HepG2 (cell line): ENCODE results near the gene CISD3. TPM values are rescaled to one million over a fixed set of nuclear protein-coding genes. Genes with fewer than 3 reads are reported as not detected.
A peak's percentile ranks its signal among the peaks of the same experiment; 100 is the strongest.

ENCODE experiments used
- ATAC-seq: fragments of 200-7000 bp; cut with Tn5 transposase; 3 replicates; pipeline ENCODE4 v1.9.1; 2020; ENCODE audit warnings: mild to moderate bottlenecking, moderate library complexity
- BruUV-seq: library from RNA; stranded (reverse); fragments of 400-500 nt; replicated peaks from 2 replicates; lab custom pipeline; 2021; lab: Mats Ljungman, UMichigan
- CTCF ChIA-PET: fragments of 300-600 bp; formaldehyde crosslinking; extraction: SDS; loops from one replicate; lab custom pipeline; 2021; ENCODE audit warnings: low total read pairs, inconsistent platforms, low intra/inter-chr PET ratio; lab: Yijun Ruan, JAX
- POLR2A ChIA-PET: fragments of 350-600 bp; sonication (Branson Sonifier 250); formaldehyde crosslinking; loops from one replicate; lab custom pipeline; 2020; ENCODE audit warnings: antibody characterized with exemption, inconsistent platforms; lab: Yijun Ruan, JAX
- DNase-seq: peaks from one replicate; pipeline ENCODE4 v3.0.0-alpha.2; 2015; ENCODE audit warnings: low spot score
- FAIRE-seq: peaks from 3 replicates; lab custom pipeline; 2011; peaks lifted over from hg19 to GRCh38; lab: Jason Lieb, UNC
- H2AFZ ChIP-seq: one replicate; pipeline ENCODE4 v1.6.1; 2011; ENCODE audit warnings: low read length, inconsistent platforms
- H3K27ac ChIP-seq: fragments of 300-600 bp; 3 replicates; pipeline ENCODE4 v1.8.0; 2011; ENCODE audit warnings: mixed run types, mild to moderate bottlenecking, mixed read lengths, low read length, inconsistent platforms; ENCODE audit not compliant: insufficient read depth; ENCODE audit errors: extremely low read length
- H3K27me3 ChIP-seq, 2 experiments: fragments of 200-600 bp in 1 of 2; 2 replicates in 1 of 2; 3 replicates in 1 of 2; pipeline versions ENCODE4 v1.6.0 to v1.8.0; 2011; ENCODE audit warnings: low read length in 2 of 2, mild to moderate bottlenecking in 2 of 2, moderate library complexity in 2 of 2, inconsistent platforms in 1 of 2; ENCODE audit not compliant: insufficient read depth in 2 of 2, control insufficient read depth in 1 of 2
- H3K36me3 ChIP-seq, 2 experiments: fragments of 200-600 bp in 1 of 2; replicated peaks in 1 of 2; 2 replicates in 1 of 2; 3 replicates in 1 of 2; pipeline versions ENCODE4 v1.5.1 to v1.8.0; 2011; ENCODE audit warnings: low read length in 2 of 2, inconsistent platforms in 1 of 2; ENCODE audit not compliant: insufficient read depth in 2 of 2, control insufficient read depth in 1 of 2
- H3K4me1 ChIP-seq: 2 replicates; pipeline ENCODE4 v1.5.1; 2012; ENCODE audit warnings: low read length, inconsistent platforms; ENCODE audit not compliant: insufficient read depth
- H3K4me2 ChIP-seq: 2 replicates; pipeline ENCODE4 v1.6.0; 2011; ENCODE audit warnings: low read depth, low read length, inconsistent platforms
- H3K4me3 ChIP-seq, 3 experiments: fragments of 200-600 bp in 1 of 3; sonication (generic), shearing (Covaris generic) in 1 of 3; replicated peaks in 1 of 3; 2 replicates each; pipeline ENCODE4 v1.5.1; 2011 to 2016; ENCODE audit warnings: low read length in 3 of 3, inconsistent platforms in 2 of 3, low read depth in 2 of 3, mild to moderate bottlenecking in 2 of 3, control low read depth in 1 of 3, mixed read lengths in 1 of 3; ENCODE audit not compliant: insufficient read depth in 1 of 3
- H3K79me2 ChIP-seq: one replicate; pipeline ENCODE4 v1.6.1; 2011; ENCODE audit warnings: low read length, inconsistent platforms; ENCODE audit not compliant: insufficient read depth
- H3K9ac ChIP-seq: 2 replicates; pipeline ENCODE4 v1.6.0; 2011; ENCODE audit warnings: mild to moderate bottlenecking, low read depth, low read length, inconsistent platforms; ENCODE audit not compliant: insufficient read depth
- H3K9me3 ChIP-seq: 2 replicates; pipeline ENCODE4 v1.5.1; 2012; ENCODE audit warnings: mild to moderate bottlenecking, low read length
- H4K20me1 ChIP-seq: 2 replicates; pipeline ENCODE4 v1.6.0; 2011; ENCODE audit warnings: inconsistent platforms, mild to moderate bottlenecking, low read length, moderate library complexity; ENCODE audit not compliant: insufficient read depth
- AHDC1 ChIP-seq: sonication (generic); formaldehyde crosslinking; IDR thresholded peaks from 2 replicates; pipeline ENCODE4 v1.5.1; 2020; ENCODE audit warnings: mild to moderate bottlenecking, missing genetic modification reagents, borderline replicate concordance
- EP300 ChIP-seq, 3 experiments: sonication (generic) in 1 of 3; formaldehyde crosslinking in 1 of 3; IDR thresholded peaks; 2 replicates each; pipeline versions ENCODE4 v1.5.1 to v1.6.1; 2011 to 2020; ENCODE audit warnings: low read depth in 2 of 3, low read length in 2 of 3, borderline replicate concordance in 1 of 3, improper control_type of control experiment in 1 of 3, mild to moderate bottlenecking in 1 of 3, missing genetic modification reagents in 1 of 3, moderate library complexity in 1 of 3
- HNRNPK ChIP-seq: fragments of 200-400 bp; formaldehyde crosslinking; IDR thresholded peaks from 2 replicates; pipeline ENCODE4 v1.6.1; 2018; ENCODE audit warnings: low read length, low read depth, moderate library complexity, mild to moderate bottlenecking; ENCODE audit not compliant: poor library complexity, severe bottlenecking
- SYNCRIP ChIP-seq: fragments of 200-400 bp; formaldehyde crosslinking; IDR thresholded peaks from 2 replicates; pipeline ENCODE4 v1.6.1; 2018; ENCODE audit warnings: mild to moderate bottlenecking, low read depth, low read length; ENCODE audit not compliant: insufficient read depth
- ZFY ChIP-seq: sonication (generic); formaldehyde crosslinking; IDR thresholded peaks from 2 replicates; pipeline ENCODE4 v1.4.0; 2020; ENCODE audit warnings: missing genetic modification reagents
- ZNF768 ChIP-seq: sonication (generic); formaldehyde crosslinking; IDR thresholded peaks from 2 replicates; pipeline ENCODE4 v1.4.0; 2020; ENCODE audit warnings: missing genetic modification reagents
- ZNF788 ChIP-seq: sonication (generic); formaldehyde crosslinking; IDR thresholded peaks from 2 replicates; pipeline ENCODE4 v1.5.0; 2020; ENCODE audit warnings: mild to moderate bottlenecking, missing genetic modification reagents, borderline replicate concordance
- WGBS: methylation state at CpG from one replicate; pipeline ENCODE4 v1.1.6; 2017; ENCODE audit warnings: low lambda C conversion rate; 5-methylcytosine and 5-hydroxymethylcytosine counted together
- in situ Hi-C: cut with HindIII; loops from 2 replicates; pipeline ENCODE4 v1.10.0; 2017; ENCODE audit warnings: low pct_unique_long_range_greater_than_20kb; ENCODE audit not compliant: extremely low pct_ligation_motif_present
- intact Hi-C: fragments of 100-400 bp; cut with micrococcal nuclease; formaldehyde crosslinking; loops from one replicate; pipeline ENCODE4 v1.10.0; 2022; ENCODE audit not compliant: unreplicated experiment
- polyA plus RNA-seq, 8 experiments: library from polyadenylated mRNA; depleted of rRNA in 3 of 8; stranded (reverse) in 7 of 8; unstranded in 1 of 8; fragments of >200 nt; fragmentation: Illumina TruSeq in 4 of 8; extraction: Trizol in 4 of 8; gene quantifications; 2 replicates each; pipeline versions ENCODE4 v1.2.1 to v1.2.3, GENCODE V29; 2011 to 2016; ENCODE audit warnings: low read depth in 4 of 8, missing spikeins in 1 of 8, mixed read lengths in 1 of 8; ENCODE audit not compliant: insufficient read depth in 1 of 8
- total RNA-seq, 5 experiments: library from RNA; depleted of rRNA; stranded (reverse); fragments of >200 nt; fragmentation: Illumina TruSeq; extraction: Trizol; gene quantifications; 2 replicates each; pipeline ENCODE4 v1.2.3, GENCODE V29; 2016; ENCODE audit warnings: low read depth in 1 of 5
- TF ChIP-seq, protein P1 (sequence below): sonication (generic); formaldehyde crosslinking; IDR thresholded peaks from 2 replicates; pipeline ENCODE4 v1.4.0; 2020; ENCODE audit warnings: missing genetic modification reagents
- TF ChIP-seq, protein P2 (sequence below): sonication (generic); formaldehyde crosslinking; IDR thresholded peaks from 2 replicates; pipeline ENCODE4 v1.4.0; 2020; ENCODE audit warnings: missing genetic modification reagents
- TF ChIP-seq, protein P3 (sequence below): sonication (generic); formaldehyde crosslinking; IDR thresholded peaks from 2 replicates; pipeline ENCODE4 v1.8.0; 2023; ENCODE audit warnings: mild to moderate bottlenecking, missing genetic modification reagents

The CISD3 gene
- total and polyA plus RNA-seq, 2 of the 13 experiments (the other 11 are each of a cell fraction or from before 2014, with no cell fraction given), result 30.0 to 34.1 TPM

GRCh38 chr17:38698760-38699159 is 31.4 kb upstream of the CISD3 start:
- peaks cover 11% of the 10 kb centered on the region for H3K79me2 ChIP-seq
- ChIA-PET POLR2A (interaction anchor here (0.7 to 8.9 kb wide), 10 partner anchors 7 to 1865 kb away, joined by 3 to 106 read pairs (median 5); partner anchors contain the start of genes CISD3 and EPOP), CTCF (no interaction called here)
- H3K4me3 ChIP-seq, result no peak overlapping the region
- no peaks in the 10 kb centered on the region for H4K20me1 ChIP-seq
- ATAC-seq (no peak), FAIRE-seq (no peak), DNase-seq (no peak)
- no peak overlapping the region for H3K4me2 ChIP-seq
- H3K27ac ChIP-seq, result no peak overlapping the region
- no peak overlapping the region for H2AFZ ChIP-seq
- no peaks in the 10 kb centered on the region for H3K36me3 ChIP-seq
- H3K4me1 ChIP-seq, result peaks cover 82% of the 10 kb centered on the region
- H3K9ac ChIP-seq, result no peak overlapping the region
- intact Hi-C loops (no loop called here), in situ Hi-C loops (no loop called here)
- no peaks in the 10 kb centered on the region; a peak in 1 of 5 replicates for H3K27me3 ChIP-seq
- no peaks in the 10 kb centered on the region for H3K9me3 ChIP-seq
- 79% methylated on average over 5 of the region's 5 CpGs for WGBS
- no TSS peak for BruUV-seq
- peak; percentile 64; the same call in 1 of the 2 replicates for TF ChIP-seq ZNF768 (CRISPR knock-in tag)
- TF ChIP-seq, protein P1, sequence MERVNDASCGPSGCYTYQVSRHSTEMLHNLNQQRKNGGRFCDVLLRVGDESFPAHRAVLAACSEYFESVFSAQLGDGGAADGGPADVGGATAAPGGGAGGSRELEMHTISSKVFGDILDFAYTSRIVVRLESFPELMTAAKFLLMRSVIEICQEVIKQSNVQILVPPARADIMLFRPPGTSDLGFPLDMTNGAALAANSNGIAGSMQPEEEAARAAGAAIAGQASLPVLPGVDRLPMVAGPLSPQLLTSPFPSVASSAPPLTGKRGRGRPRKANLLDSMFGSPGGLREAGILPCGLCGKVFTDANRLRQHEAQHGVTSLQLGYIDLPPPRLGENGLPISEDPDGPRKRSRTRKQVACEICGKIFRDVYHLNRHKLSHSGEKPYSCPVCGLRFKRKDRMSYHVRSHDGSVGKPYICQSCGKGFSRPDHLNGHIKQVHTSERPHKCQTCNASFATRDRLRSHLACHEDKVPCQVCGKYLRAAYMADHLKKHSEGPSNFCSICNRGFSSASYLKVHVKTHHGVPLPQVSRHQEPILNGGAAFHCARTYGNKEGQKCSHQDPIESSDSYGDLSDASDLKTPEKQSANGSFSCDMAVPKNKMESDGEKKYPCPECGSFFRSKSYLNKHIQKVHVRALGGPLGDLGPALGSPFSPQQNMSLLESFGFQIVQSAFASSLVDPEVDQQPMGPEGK (CRISPR knock-in tag), result no peak
- TF ChIP-seq ZNF788 (CRISPR knock-in tag), result no peak
- peak; percentile 29 for TF ChIP-seq HNRNPK
- no peak for TF ChIP-seq SYNCRIP
- TF ChIP-seq AHDC1 (CRISPR knock-in tag), result no peak
- TF ChIP-seq EP300 (IDR thresholded peaks at IDR 0.05; ENCODE audit: low read depth in 2 of 2, low read length in 2 of 2), result peak in 1 of 2 experiments; percentile 0; a peak in 1 of 4 replicates
- no peak for TF ChIP-seq EP300 (CRISPR knock-in tag; IDR thresholded peaks at IDR 0.05; ENCODE audit: borderline replicate concordance)
- TF ChIP-seq, protein P2, sequence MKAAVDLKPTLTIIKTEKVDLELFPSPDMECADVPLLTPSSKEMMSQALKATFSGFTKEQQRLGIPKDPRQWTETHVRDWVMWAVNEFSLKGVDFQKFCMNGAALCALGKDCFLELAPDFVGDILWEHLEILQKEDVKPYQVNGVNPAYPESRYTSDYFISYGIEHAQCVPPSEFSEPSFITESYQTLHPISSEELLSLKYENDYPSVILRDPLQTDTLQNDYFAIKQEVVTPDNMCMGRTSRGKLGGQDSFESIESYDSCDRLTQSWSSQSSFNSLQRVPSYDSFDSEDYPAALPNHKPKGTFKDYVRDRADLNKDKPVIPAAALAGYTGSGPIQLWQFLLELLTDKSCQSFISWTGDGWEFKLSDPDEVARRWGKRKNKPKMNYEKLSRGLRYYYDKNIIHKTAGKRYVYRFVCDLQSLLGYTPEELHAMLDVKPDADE, result no peak
- TF ChIP-seq ZFY, result 0 out of 2 replicates have a peak, but pooled peaks have one; percentile 31
- TF ChIP-seq, protein P3, sequence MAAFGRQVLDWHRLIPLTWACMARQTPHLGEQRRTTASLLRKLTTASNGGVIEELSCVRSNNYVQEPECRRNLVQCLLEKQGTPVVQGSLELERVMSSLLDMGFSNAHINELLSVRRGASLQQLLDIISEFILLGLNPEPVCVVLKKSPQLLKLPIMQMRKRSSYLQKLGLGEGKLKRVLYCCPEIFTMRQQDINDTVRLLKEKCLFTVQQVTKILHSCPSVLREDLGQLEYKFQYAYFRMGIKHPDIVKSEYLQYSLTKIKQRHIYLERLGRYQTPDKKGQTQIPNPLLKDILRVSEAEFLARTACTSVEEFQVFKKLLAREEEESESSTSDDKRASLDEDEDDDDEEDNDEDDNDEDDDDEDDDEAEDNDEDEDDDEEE, result peak; percentile 13; the same call in 1 of the 2 replicates
